Posterior vena cava (tissue), 2 donors: Measurements from ENCODE around the gene FBLN5. TPM values are rescaled to one million over a fixed set of nuclear protein-coding genes. Genes with fewer than 3 reads are reported as not detected.

Experiments
- DNase-seq: peaks from one replicate; pipeline ENCODE4 v3.0.0-alpha.2; 2020; ENCODE audit warnings: low spot score
- intact Hi-C, 2 donors: fragments of 100-400 bp; cut with DNase I; formaldehyde crosslinking; loops; one replicate each; pipeline versions ENCODE4 v1.14.1 to v1.14.2; 2022 to 2023
- total RNA-seq, 2 donors: library from RNA; stranded (reverse); fragmentation: NEBNext Ultra II Directional; extraction: Animal tissue kit (Norgen Biotek cat#: 25700); gene quantifications; one replicate each; pipeline ENCODE4 v1.2.1, GENCODE V29; 2021
- donor health status: DM: yes; HTN: yes; CAD: no.
- donor health status: DM: yes; HTN: yes; CAD: no.

The FBLN5 gene
- total RNA-seq, 2 donors from 2014 or later: 105 to 186 TPM

GRCh38 chr14:91953170-91953985 is 5.9 kb upstream of the FBLN5 start:
- DNase-seq: no peak
- intact Hi-C loops: no loop called here

GRCh38 chr14:91946622-91947474 is 646 bp downstream of the FBLN5 start:
- no peak for DNase-seq
- intact Hi-C loops: loop anchor here in 1 of 2 donors (5.0 kb wide), 1 partner anchor 615 kb away; no protein-coding TSS in a partner anchor

- no peak for DNase-seq
- intact Hi-C loops: loop anchor here in 1 of 2 donors (5.0 kb wide), 1 partner anchor 614 kb away; no protein-coding TSS in a partner anchor
These were observed 1.5 kb downstream of the FBLN5 start for GRCh38 chr14:91945751-91946621.

GRCh38 chr14:91942946-91943345 is 4.5 kb downstream of the FBLN5 start:
- no peak for DNase-seq
- intact Hi-C loops: no loop called here

GRCh38 chr14:91942128-91942527 is 5.4 kb downstream of the FBLN5 start:
- DNase-seq: no peak
- intact Hi-C loops: no loop called here

GRCh38 chr14:91940209-91940608 is 7.3 kb downstream of the FBLN5 start:
- intact Hi-C loops: no loop called here
- no peak for DNase-seq

- intact Hi-C loops: no loop called here
- DNase-seq: no peak
These were observed 11.9 kb downstream of the FBLN5 start for GRCh38 chr14:91935586-91935985.

GRCh38 chr14:91934554-91935285 is 12.8 kb downstream of the FBLN5 start:
- intact Hi-C loops: no loop called here
- no peak for DNase-seq

- intact Hi-C loops: no loop called here
- no peak for DNase-seq
These were observed 15.9 kb downstream of the FBLN5 start for GRCh38 chr14:91931478-91932088.

- intact Hi-C loops: no loop called here
- DNase-seq: no peak
These were observed 17.8 kb downstream of the FBLN5 start for GRCh38 chr14:91929700-91930099.

GRCh38 chr14:91927800-91928199 is 19.7 kb downstream of the FBLN5 start:
- intact Hi-C loops: no loop called here
- no peak for DNase-seq

GRCh38 chr14:91927191-91927590 is 20.3 kb downstream of the FBLN5 start:
- no peak for DNase-seq
- intact Hi-C loops: no loop called here

GRCh38 chr14:91926131-91926890 is 21.2 kb downstream of the FBLN5 start:
- no peak for DNase-seq
- intact Hi-C loops: no loop called here

GRCh38 chr14:91925727-91926121 is 21.8 kb downstream of the FBLN5 start:
- intact Hi-C loops: no loop called here

GRCh38 chr14:91925001-91925726 is 22.3 kb downstream of the FBLN5 start:
- intact Hi-C loops: no loop called here
- DNase-seq: peak; percentile 82

More at GRCh38 chr14:91925727-91926121, 21.8 kb downstream of the FBLN5 start:
- no peak for DNase-seq

- intact Hi-C loops: no loop called here
- DNase-seq: no peak
These were observed 27.0 kb downstream of the FBLN5 start for GRCh38 chr14:91920526-91920925.

- peak; percentile 86 for DNase-seq
These were observed 27.7 kb downstream of the FBLN5 start for GRCh38 chr14:91919814-91920213.

More at GRCh38 chr14:91919814-91920213, 27.7 kb downstream of the FBLN5 start:
- intact Hi-C loops: no loop called here
